Dermis blood vessel endothelial cell (primary cell): ENCODE measurements around the gene FAHD1. TPM values are rescaled to one million over a fixed set of nuclear protein-coding genes. Genes with fewer than 3 reads are reported as not detected.
A peak's percentile ranks its signal among the peaks of the same experiment; 100 is the strongest.
"Not testable (repeated sequence)": the region's sequence is repeated elsewhere in the genome, so short reads cannot be mapped to it uniquely, and the experiment has no call there.

Source experiments
- DNase-seq: peaks from one replicate; pipeline ENCODE4 v3.0.0; 2010
- total RNA-seq: library from RNA; depleted of rRNA; stranded (reverse); fragments of >200 nt; gene quantifications from 2 replicates; pipeline ENCODE4 v1.2.3, GENCODE V29; 2014

FAHD1 gene
- total RNA-seq, 1 donor from 2014 or later, result 82.4 TPM

DNA sequence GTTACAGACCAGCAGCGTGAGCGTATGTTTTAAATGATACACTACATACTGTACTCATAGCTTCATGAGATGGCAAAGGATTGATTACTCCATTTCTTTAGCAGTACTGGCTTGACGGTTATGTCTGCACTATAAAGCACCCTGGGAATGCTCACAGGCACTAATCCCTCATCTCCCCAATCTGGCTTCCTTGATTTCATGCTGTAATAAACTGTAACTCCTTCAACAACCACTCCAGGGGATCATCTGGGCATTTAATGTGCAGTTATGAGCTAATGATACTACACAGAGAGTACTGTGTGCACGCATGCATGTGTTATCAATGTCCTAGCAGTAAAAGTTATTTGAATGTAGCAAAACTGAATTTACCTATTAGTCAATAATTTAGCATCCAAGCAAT lies 24.8 kb downstream of the FAHD1 start:
- DNase-seq, result no peak

GRCh38 chr16:1857433-1858097 lies 30.6 kb downstream of the FAHD1 start:
- no peak for DNase-seq

- no peak for DNase-seq
Measured at GRCh38 chr16:1858189-1858865, 31.3 kb downstream of the FAHD1 start.

GRCh38 chr16:1859650-1860049 lies 32.6 kb downstream of the FAHD1 start:
- no peak for DNase-seq

DNA sequence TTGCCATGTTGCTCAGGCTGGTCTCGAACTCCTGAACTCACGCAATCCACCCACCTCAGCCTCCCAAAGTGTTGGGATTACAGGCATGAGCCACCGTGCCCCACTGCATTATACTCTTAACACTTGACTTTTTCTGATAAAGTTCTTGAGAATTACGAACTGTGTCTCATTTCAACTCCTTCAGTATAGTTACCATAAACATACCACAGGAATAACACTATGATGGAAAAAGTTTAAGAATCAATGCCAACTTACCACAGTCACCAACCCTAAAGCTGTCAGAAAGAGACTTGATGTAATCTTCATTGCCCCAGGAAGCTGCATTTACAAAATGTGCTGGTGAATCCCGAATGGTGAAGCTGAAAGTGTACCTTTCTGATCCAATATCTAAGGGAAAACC lies 34.7 kb downstream of the FAHD1 start:
- DNase-seq, result no peak

GRCh38 chr16:1862394-1862793 lies 35.4 kb downstream of the FAHD1 start:
- DNase-seq, result no peak

GRCh38 chr16:1863681-1864460 lies 36.9 kb downstream of the FAHD1 start:
- DNase-seq, result peak; percentile 63

DNA sequence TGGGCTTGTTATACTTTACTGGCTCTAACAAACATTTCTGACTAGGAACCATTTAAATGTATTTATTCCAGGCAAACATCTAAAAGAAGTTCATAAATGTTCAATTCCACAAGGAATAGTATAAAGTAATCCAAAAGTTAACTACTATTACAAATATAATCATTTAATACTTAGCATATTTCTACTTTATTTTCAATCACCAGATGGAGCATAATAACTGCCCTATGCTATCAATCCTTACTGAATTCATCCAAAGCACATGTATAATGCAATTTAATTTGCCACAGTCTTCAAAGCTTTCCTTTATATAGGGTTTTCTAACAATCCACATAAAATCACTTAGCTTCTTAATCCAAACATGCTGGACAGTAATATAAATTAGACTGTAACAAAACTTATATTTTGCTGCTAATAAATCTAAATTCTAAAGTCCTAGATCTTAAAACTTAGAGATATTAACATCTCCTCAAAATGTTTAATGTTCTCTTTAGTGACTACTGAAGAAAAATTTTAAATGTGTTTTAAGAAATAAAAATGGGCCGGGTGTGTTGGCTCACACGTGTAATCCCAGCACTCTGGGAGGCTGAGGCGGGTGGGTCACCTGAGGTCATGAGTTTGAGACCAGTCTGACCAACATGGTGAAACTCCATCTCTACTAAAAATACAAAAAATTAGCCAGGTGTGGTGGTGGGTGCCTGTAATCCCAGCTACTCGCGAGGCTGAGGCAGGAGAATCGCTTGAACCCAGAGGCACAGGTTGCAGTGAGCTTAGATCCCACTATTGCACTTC lies 39.1 kb downstream of the FAHD1 start:
- DNase-seq, result no peak

GRCh38 chr16:1870365-1871082 lies 43.5 kb downstream of the FAHD1 start:
- DNase-seq, result peak; percentile 34

DNA sequence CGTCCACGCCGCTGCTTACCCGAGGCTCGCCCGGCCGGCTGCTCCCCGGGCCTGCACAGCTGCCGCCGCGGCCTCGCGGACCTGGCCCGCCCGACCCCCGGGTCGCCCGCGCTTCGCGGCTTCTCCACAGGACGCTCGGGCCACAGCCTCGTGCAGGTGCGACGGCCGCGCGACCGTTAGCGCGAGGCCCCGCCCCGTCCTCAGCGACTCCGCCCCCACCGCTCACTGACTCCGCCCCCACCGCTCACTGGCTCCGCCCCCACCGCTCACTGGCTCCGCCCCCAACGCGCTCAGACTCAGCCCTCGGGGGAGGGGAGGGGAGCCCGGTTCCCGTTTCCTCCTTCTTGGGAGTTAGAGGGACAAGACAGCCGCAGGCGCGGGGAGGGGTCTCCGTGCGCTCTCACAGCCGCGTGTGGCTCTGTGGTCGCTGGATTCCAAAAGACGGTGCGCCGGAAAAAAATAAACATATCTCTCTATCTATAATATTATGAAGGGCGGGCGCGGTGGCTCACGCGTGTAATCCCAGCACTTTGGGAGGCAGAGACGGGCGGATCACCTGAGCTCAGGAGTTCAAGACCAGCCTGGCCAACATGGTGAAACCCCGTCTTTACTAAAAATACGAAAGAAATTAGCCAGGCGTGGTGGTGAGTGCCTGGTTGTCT lies 45.1 kb downstream of the FAHD1 start, which contains the start of gene MEIOB:
TSS of gene MEIOB (minus strand) at position 191 of the 662 bp plus-strand sequence. CDS start 3,989 bp downstream, outside the sequence.
- peak; percentile 38 for DNase-seq

DNA sequence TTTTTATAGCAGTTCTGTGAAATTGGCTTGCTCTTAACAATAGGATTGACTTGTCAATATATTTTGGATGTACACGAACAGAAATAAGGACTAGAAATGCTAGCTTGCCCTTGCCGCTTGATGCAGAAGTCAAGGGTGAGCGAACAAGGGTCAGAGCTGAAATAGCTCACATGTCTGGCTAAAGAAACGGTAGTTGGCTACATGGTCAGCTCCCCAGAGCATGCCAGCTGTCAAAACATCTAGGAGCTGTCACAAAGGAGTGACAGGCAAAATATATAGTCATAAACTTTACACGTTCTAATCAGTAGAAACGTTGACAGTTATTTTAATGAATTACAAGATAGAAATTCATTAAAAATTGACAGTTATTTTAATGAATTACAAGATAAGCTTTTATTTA lies 47.8 kb downstream of the FAHD1 start:
- DNase-seq, result no peak

DNA sequence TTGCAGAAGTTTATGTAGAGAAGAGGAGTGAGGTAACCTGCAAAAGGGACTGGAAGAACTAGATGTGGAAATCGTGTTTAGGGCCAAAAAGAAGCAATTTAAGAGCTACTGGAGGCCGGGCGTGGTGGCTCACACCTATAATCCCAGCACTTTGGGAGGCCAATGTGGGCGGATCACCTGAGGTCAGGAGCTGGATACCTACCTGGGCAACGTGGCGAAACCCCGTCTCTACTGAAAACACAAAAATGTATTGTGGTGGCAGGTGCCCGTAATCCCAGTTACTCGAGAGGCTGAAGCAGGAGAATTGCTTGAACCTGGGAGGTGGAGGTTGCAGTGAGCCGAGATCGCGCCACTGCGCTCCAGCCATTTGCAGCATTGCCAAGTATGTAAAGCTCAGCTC lies 49.1 kb downstream of the FAHD1 start:
- not testable (repeated sequence) for DNase-seq

DNA sequence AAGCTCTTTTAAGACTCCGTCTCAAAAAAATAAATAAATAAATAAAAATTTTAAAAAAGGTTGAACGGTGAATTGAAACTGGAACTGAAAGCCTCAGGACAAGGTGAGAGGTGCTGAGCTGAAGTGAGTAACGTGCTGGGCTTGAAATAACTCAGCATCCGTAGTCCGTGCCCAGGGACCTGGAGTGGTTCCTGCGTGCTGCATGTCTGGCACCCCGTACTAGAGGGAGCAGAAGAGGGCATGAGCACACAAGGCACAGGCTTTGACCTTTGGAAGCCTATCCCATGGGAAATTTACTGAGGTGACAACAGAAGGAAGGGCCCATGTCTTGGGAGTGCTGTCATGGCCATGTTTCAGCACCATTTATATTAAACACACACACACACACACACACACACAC lies 49.5 kb downstream of the FAHD1 start:
- DNase-seq, result no peak

- no peak for DNase-seq
Measured at GRCh38 chr16:1877089-1877488, 50.1 kb downstream of the FAHD1 start.

DNA sequence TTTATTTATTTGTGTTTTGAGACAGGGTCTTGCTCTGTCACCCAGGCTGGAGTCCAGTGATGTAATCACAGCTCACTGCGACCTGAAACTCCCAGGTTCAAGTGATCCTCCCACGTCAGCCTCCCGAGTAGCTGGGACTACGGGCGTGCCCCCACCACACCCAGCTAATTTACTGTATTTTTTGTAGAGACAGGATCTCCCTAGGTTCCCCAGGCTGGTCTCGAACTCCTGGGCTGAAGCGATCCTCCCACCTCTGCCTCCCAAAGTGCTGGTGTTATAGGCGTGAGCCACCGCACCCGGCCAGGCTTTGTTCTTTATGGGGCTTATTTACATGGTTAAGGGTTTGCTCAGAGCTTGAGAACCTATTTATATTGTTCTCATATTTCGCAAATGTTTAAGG lies 50.8 kb downstream of the FAHD1 start:
- DNase-seq, result no peak

DNA sequence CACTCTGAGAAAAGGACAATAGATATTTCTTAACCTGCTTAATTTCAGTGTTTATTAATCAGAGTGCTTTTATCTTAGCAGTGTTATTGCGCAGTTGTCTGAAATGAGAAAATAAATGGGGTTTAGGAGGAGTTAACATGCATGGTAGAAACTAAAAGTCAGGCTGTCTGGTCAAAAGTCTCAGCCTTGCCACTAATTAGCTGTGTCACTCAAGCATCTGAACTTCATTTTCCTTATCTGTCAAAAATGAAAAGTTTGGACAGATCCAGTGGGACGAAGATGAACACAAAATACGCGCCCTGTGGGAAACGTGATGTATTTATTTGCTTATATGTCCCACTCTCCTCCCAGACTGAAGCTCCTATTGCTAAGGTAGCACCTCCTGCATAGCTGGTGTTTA lies 51.2 kb downstream of the FAHD1 start:
- DNase-seq, result no peak

Other genes starting within 250 kb of the FAHD1 start
- 20.7 and 24.8 TPM in 2 replicates for gene IFT140, start 215.1 kb upstream of the FAHD1 start, total RNA-seq
- gene CRAMP1, start 214.8 kb upstream of the FAHD1 start, total RNA-seq, result 12.9 and 17.3 TPM in 2 replicates
- gene JPT2, start 148.9 kb upstream of the FAHD1 start, total RNA-seq, result 63.0 and 114 TPM in 2 replicates
- 20.9 and 41.0 TPM in 2 replicates for gene MAPK8IP3, start 121.0 kb upstream of the FAHD1 start, total RNA-seq
- gene NME3, start 55.7 kb upstream of the FAHD1 start, total RNA-seq, result 46.6 and 87.3 TPM in 2 replicates
- gene EME2, start 54.4 kb upstream of the FAHD1 start, total RNA-seq, result 9.7 and 16.5 TPM in 2 replicates
- gene MRPS34, start 54.1 kb upstream of the FAHD1 start, total RNA-seq, result 77.1 and 84.7 TPM in 2 replicates
- gene SPSB3, start 44.6 kb upstream of the FAHD1 start, total RNA-seq, result 57.6 and 82.2 TPM in 2 replicates
- 91.8 and 110 TPM in 2 replicates for gene NUBP2, start 44.2 kb upstream of the FAHD1 start, total RNA-seq
- not detected in 2 replicates for gene IGFALS, start 33.5 kb upstream of the FAHD1 start, total RNA-seq
- 76.5 and 89.2 TPM in 2 replicates for gene HAGH, start 381 bp upstream of the FAHD1 start, total RNA-seq
- not detected in 2 replicates for gene MEIOB, start 45.0 kb downstream of the FAHD1 start, total RNA-seq
- gene HS3ST6, start 91.2 kb downstream of the FAHD1 start, total RNA-seq, result not detected in 2 replicates
- 6.6 and 8.1 TPM in 2 replicates for gene MSRB1, start 116.0 kb downstream of the FAHD1 start, total RNA-seq
- not detected in 2 replicates for gene RPL3L, start 127.5 kb downstream of the FAHD1 start, total RNA-seq
- gene NDUFB10, start 132.3 kb downstream of the FAHD1 start, total RNA-seq, result 107 and 149 TPM in 2 replicates
- 1,669 and 1,784 TPM in 2 replicates for gene RPS2, start 137.6 kb downstream of the FAHD1 start, total RNA-seq
- gene RNF151, start 139.7 kb downstream of the FAHD1 start, total RNA-seq, result not detected in 2 replicates
- gene TBL3, start 144.8 kb downstream of the FAHD1 start, total RNA-seq, result 46.1 and 71.8 TPM in 2 replicates
- gene NOXO1, start 154.3 kb downstream of the FAHD1 start, total RNA-seq, result 0.34 TPM in 1 of 2 replicates, not detected in the other
- 9.0 and 13.4 TPM in 2 replicates for gene GFER, start 157.0 kb downstream of the FAHD1 start, total RNA-seq
- gene SYNGR3, start 162.8 kb downstream of the FAHD1 start, total RNA-seq, result 1.6 and 2.4 TPM in 2 replicates
- 19.1 and 28.2 TPM in 2 replicates for gene ZNF598, start 182.6 kb downstream of the FAHD1 start, total RNA-seq
- gene NPW, start 192.6 kb downstream of the FAHD1 start, total RNA-seq, result 0.17 and 1.2 TPM in 2 replicates
- gene NHERF2, start 199.7 kb downstream of the FAHD1 start, total RNA-seq, result 33.5 and 79.6 TPM in 2 replicates
- gene NTHL1, start 220.6 kb downstream of the FAHD1 start, total RNA-seq, result 27.7 and 32.3 TPM in 2 replicates
- gene TSC2, start 220.8 kb downstream of the FAHD1 start, total RNA-seq, result 40.8 and 59.3 TPM in 2 replicates